ENCODE results near the gene PLSCR5.

PLSCR5 gene

GRCh38 chr3:146605106-146605505 lies at the start of gene PLSCR5:
PLSCR5 (minus strand) TSS chr3:146605346; CDS start chr3:146605212, 134 bp downstream.
- DNase-seq (ENCODE audit: low read depth in 2 of 3, low spot score in 2 of 3), result no peak

GRCh38 chr3:146653978-146654377 lies 48.8 kb upstream of the PLSCR5 start:
- no peak for DNase-seq (ENCODE audit: low read depth in 2 of 3, low spot score in 2 of 3)

- DNase-seq (ENCODE audit: low read depth in 2 of 3, low spot score in 2 of 3), result no peak
Measured at GRCh38 chr3:146650691-146651442, 45.7 kb upstream of the PLSCR5 start.

- no peak for DNase-seq (ENCODE audit: low read depth in 2 of 3, low spot score in 2 of 3)
Measured at GRCh38 chr3:146646261-146646660, 41.1 kb upstream of the PLSCR5 start.

GRCh38 chr3:146640955-146641867 lies 36.1 kb upstream of the PLSCR5 start:
- DNase-seq (ENCODE audit: low read depth in 2 of 3, low spot score in 2 of 3), result no peak

GRCh38 chr3:146640361-146640760 lies 35.2 kb upstream of the PLSCR5 start:
- no peak for DNase-seq (ENCODE audit: low read depth in 2 of 3, low spot score in 2 of 3)

GRCh38 chr3:146638718-146639117 lies 33.6 kb upstream of the PLSCR5 start:
- DNase-seq (ENCODE audit: low read depth in 2 of 3, low spot score in 2 of 3), result no peak

- no peak for DNase-seq (ENCODE audit: low read depth in 2 of 3, low spot score in 2 of 3)
Measured at GRCh38 chr3:146637871-146638270, 32.7 kb upstream of the PLSCR5 start.

GRCh38 chr3:146636881-146637280 lies 31.7 kb upstream of the PLSCR5 start:
- DNase-seq (ENCODE audit: low read depth in 2 of 3, low spot score in 2 of 3), result no peak

- DNase-seq (ENCODE audit: low read depth in 2 of 3, low spot score in 2 of 3), result no peak
Measured at GRCh38 chr3:146634346-146634745, 29.2 kb upstream of the PLSCR5 start.

- no peak for DNase-seq (ENCODE audit: low read depth in 2 of 3, low spot score in 2 of 3)
Measured at GRCh38 chr3:146628671-146629070, 23.5 kb upstream of the PLSCR5 start.

- no peak for DNase-seq (ENCODE audit: low read depth in 2 of 3, low spot score in 2 of 3)
Measured at GRCh38 chr3:146626403-146627122, 21.4 kb upstream of the PLSCR5 start.

GRCh38 chr3:146625186-146625775 lies 20.1 kb upstream of the PLSCR5 start:
- no peak for DNase-seq (ENCODE audit: low read depth in 2 of 3, low spot score in 2 of 3)

GRCh38 chr3:146621723-146622122 lies 16.6 kb upstream of the PLSCR5 start:
- no peak for DNase-seq (ENCODE audit: low read depth in 2 of 3, low spot score in 2 of 3)

GRCh38 chr3:146612015-146612414 lies 6.9 kb upstream of the PLSCR5 start:
- no peak for DNase-seq (ENCODE audit: low read depth in 2 of 3, low spot score in 2 of 3)

GRCh38 chr3:146611096-146611495 lies 6.0 kb upstream of the PLSCR5 start:
- no peak for DNase-seq (ENCODE audit: low read depth in 2 of 3, low spot score in 2 of 3)

- no peak for DNase-seq (ENCODE audit: low read depth in 2 of 3, low spot score in 2 of 3)
Measured at GRCh38 chr3:146598535-146598934, 6.6 kb downstream of the PLSCR5 start.

- DNase-seq (ENCODE audit: low read depth in 2 of 3, low spot score in 2 of 3), result no peak
Measured at GRCh38 chr3:146594843-146595482, 10.2 kb downstream of the PLSCR5 start.

GRCh38 chr3:146593776-146594175 lies 11.4 kb downstream of the PLSCR5 start:
- DNase-seq (ENCODE audit: low read depth in 2 of 3, low spot score in 2 of 3), result no peak

GRCh38 chr3:146590521-146590920 lies 14.6 kb downstream of the PLSCR5 start:
- no peak for DNase-seq (ENCODE audit: low read depth in 2 of 3, low spot score in 2 of 3)

All from activated CD8-positive, alpha-beta memory T cell treated with anti-CD3 and anti-CD28 coated beads for 48 hours (primary cell).